Purkinje cell (primary cell): Measurements from ENCODE around the gene FUT6. TPM values are rescaled to one million over a fixed set of nuclear protein-coding genes. Genes with fewer than 3 reads are reported as not detected.

Source experiments
- polyA plus RNA-seq: library from polyadenylated mRNA; unstranded; fragments of >200 nt; fragmentation: Nextera tagmentation; gene quantifications from 2 replicates; pipeline ENCODE4 v1.2.1, GENCODE V29; 2014

The FUT6 gene
- polyA plus RNA-seq: not detected in 2 replicates

GRCh38 chr19:5839065-5840017, at the start of gene FUT6:
FUT6 (minus strand) TSS chr19:5839702; CDS start chr19:5832567, 7,135 bp downstream.

GRCh38 chr19:5851302-5851701, 11.8 kb upstream of the FUT6 start, which contains the start of gene FUT3:
FUT3 (minus strand) TSS chr19:5851449.

GRCh38 chr19:5804516-5805461, 34.7 kb downstream of the FUT6 start, which contains the start of gene NRTN:
NRTN (plus strand) TSS chr19:5805067; CDS start chr19:5824166, 19,099 bp downstream.

GRCh38 chr19:5790559-5791520, 48.7 kb downstream of the FUT6 start, which contains the start of gene DUS3L:
DUS3L (minus strand) TSS chr19:5791163; CDS start chr19:5791141, 22 bp downstream.

GRCh38 chr19:5784581-5785147, 54.8 kb downstream of the FUT6 start, which contains the start of gene PRR22:
PRR22 (minus strand) TSS chr19:5784746; CDS start chr19:5784660, 86 bp downstream.

Other genes starting within 250 kb of the FUT6 start
- 7.2 and 10.8 TPM in 2 replicates for gene SAFB2, start 216.9 kb downstream of the FUT6 start, polyA plus RNA-seq
- gene SAFB, start 216.6 kb downstream of the FUT6 start, polyA plus RNA-seq: 6.2 and 13.3 TPM in 2 replicates
- 52.4 and 55.3 TPM in 2 replicates for gene MICOS13, start 159.2 kb downstream of the FUT6 start, polyA plus RNA-seq
- 3.2 and 10.9 TPM in 2 replicates for gene HSD11B1L, start 158.7 kb downstream of the FUT6 start, polyA plus RNA-seq
- 662 and 689 TPM in 2 replicates for gene RPL36, start 149.4 kb downstream of the FUT6 start, polyA plus RNA-seq
- gene LONP1, start 119.6 kb downstream of the FUT6 start, polyA plus RNA-seq: 3.7 and 4.3 TPM in 2 replicates
- gene CATSPERD, start 119.1 kb downstream of the FUT6 start, polyA plus RNA-seq: not detected in 2 replicates
- gene PRR22, start 55.0 kb downstream of the FUT6 start, polyA plus RNA-seq: not detected in 2 replicates
- 1.2 and 2.3 TPM in 2 replicates for gene DUS3L, start 48.5 kb downstream of the FUT6 start, polyA plus RNA-seq
- gene NRTN, start 34.6 kb downstream of the FUT6 start, polyA plus RNA-seq: not detected in 2 replicates
- gene FUT3, start 11.7 kb upstream of the FUT6 start, polyA plus RNA-seq: not detected in 2 replicates
- gene FUT5, start 30.8 kb upstream of the FUT6 start, polyA plus RNA-seq: not detected in 2 replicates
- gene NDUFA11, start 64.1 kb upstream of the FUT6 start, polyA plus RNA-seq: 425 and 432 TPM in 2 replicates
- not detected in 2 replicates for gene VMAC, start 65.2 kb upstream of the FUT6 start, polyA plus RNA-seq
- gene CAPS, start 74.6 kb upstream of the FUT6 start, polyA plus RNA-seq: 0.13 TPM in 1 of 2 replicates, not detected in the other
- gene RANBP3, start 138.4 kb upstream of the FUT6 start, polyA plus RNA-seq: 5.1 and 5.3 TPM in 2 replicates